GM23248 (cell line): ENCODE measurements around the gene CREB5.

ENCODE experiments used
- EZH2 ChIP-seq: fragments of 200-600 bp; sonication (generic); IDR thresholded peaks from 2 replicates; pipeline ENCODE4 v1.6.1; 2018; ENCODE audit warnings: antibody characterized with exemption, mild to moderate bottlenecking; ENCODE audit not compliant: insufficient read depth, poor library complexity, severe bottlenecking
- EZH2phosphoT487 ChIP-seq: fragments of 200-600 bp; sonication (generic); IDR thresholded peaks from 2 replicates; pipeline ENCODE4 v1.6.1; 2018; ENCODE audit warnings: antibody characterized with exemption, moderate library complexity, mild to moderate bottlenecking, low read depth; ENCODE audit not compliant: insufficient read depth

DNA sequence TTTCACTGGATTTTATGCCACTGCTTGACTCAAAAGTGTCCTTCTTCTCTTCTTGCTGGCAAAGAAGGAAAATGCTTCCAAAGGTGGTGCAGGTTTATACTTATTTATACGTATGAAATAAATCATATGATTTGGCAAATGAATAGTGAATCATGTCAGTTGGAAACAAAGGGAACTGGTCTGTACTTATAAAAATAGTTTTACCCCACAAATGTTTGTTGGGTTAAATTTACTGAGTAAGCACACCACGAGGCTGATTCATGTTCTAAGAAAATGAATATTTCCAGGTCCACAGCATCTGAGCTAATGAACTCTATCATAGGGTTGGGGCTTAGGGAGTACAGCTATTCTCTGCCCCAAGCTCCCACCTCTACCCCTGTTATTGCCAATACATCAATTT lies 313.6 kb downstream of the CREB5 start:
- TF ChIP-seq EZH2phosphoT487 (no peak), EZH2 (no peak)
